PC-3 (cell line): ENCODE measurements around the gene TPCN2.
"Not testable (repeated sequence)": the region's sequence is repeated elsewhere in the genome, so short reads cannot be mapped to it uniquely, and the experiment has no call there.

ENCODE experiments used
- EZH2 ChIP-seq: fragments of 300-600 bp; sonication (generic); IDR thresholded peaks from one replicate; pipeline ENCODE4 v1.6.1; 2017; ENCODE audit warnings: antibody characterized with exemption, mild to moderate bottlenecking, low read length; ENCODE audit not compliant: unreplicated experiment
- TF ChIP-seq, protein P1 (sequence below): fragments of 300-600 bp; sonication (generic); conservative IDR thresholded peaks from 2 replicates; pipeline ENCODE4 v1.5.1; 2017; ENCODE audit warnings: antibody characterized with exemption, low read depth, mild to moderate bottlenecking, low read length

DNA sequence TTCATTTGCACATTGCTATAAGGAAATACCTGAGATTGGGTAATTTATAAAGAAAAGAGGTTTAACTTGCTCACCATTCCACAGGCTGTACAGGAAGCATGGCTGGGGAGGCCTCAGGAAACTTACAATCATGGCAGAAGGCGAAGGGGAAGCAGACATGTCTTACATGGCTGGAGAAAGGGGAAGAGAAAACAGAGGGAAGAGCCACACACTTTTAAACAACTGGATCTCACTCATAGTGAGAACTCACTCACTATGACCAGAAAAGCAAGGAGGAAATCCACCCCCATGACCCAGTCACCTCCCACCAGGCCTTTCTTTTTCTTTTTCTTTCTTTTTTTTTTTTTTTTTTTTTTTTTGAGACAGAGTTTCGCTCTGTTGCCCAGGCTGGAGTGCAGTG is 85.5 kb downstream of the TPCN2 start:
- TF ChIP-seq, protein P1, sequence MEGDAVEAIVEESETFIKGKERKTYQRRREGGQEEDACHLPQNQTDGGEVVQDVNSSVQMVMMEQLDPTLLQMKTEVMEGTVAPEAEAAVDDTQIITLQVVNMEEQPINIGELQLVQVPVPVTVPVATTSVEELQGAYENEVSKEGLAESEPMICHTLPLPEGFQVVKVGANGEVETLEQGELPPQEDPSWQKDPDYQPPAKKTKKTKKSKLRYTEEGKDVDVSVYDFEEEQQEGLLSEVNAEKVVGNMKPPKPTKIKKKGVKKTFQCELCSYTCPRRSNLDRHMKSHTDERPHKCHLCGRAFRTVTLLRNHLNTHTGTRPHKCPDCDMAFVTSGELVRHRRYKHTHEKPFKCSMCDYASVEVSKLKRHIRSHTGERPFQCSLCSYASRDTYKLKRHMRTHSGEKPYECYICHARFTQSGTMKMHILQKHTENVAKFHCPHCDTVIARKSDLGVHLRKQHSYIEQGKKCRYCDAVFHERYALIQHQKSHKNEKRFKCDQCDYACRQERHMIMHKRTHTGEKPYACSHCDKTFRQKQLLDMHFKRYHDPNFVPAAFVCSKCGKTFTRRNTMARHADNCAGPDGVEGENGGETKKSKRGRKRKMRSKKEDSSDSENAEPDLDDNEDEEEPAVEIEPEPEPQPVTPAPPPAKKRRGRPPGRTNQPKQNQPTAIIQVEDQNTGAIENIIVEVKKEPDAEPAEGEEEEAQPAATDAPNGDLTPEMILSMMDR, result not testable (repeated sequence)
- not testable (repeated sequence) for TF ChIP-seq EZH2
